Spleen (tissue), 11 donors: ENCODE measurements around the gene APLF. TPM values are rescaled to one million over a fixed set of nuclear protein-coding genes. Genes with fewer than 3 reads are reported as not detected.
A peak's percentile ranks its signal among the peaks of the same experiment; 100 is the strongest.

Experiments
- DNase-seq: peaks from one replicate; pipeline ENCODE4 v3.0.0-alpha.2; 2020
- H3K27ac ChIP-seq, 8 donors: fragments of 200-600 bp; sonication (generic) in 7 of 8; 1 replicate in 4 of 8; 2 replicates in 4 of 8; pipeline versions ENCODE4 v1.5.0 to v1.8.0; 2016 to 2021; ENCODE audit warnings: inconsistent platforms in 4 of 8, mild to moderate bottlenecking in 4 of 8, moderate library complexity in 1 of 8
- H3K27me3 ChIP-seq, 7 donors: fragments of 200-600 bp; sonication (generic) in 6 of 7; replicated peaks in 1 of 7; 1 replicate in 4 of 7; 2 replicates in 3 of 7; pipeline versions ENCODE4 v1.5.0 to v1.8.0; 2016 to 2021; ENCODE audit warnings: inconsistent platforms in 3 of 7, mild to moderate bottlenecking in 1 of 7
- H3K36me3 ChIP-seq, 6 donors: fragments of 200-600 bp; sonication (generic) in 5 of 6; 1 replicate in 4 of 6; 2 replicates in 2 of 6; pipeline versions ENCODE4 v1.5.0 to v1.8.0; 2016 to 2021; ENCODE audit warnings: inconsistent platforms in 2 of 6
- H3K4me1 ChIP-seq, 6 donors: fragments of 200-600 bp; sonication (generic) in 5 of 6; 1 replicate in 3 of 6; 2 replicates in 3 of 6; pipeline versions ENCODE4 v1.5.0 to v1.8.0; 2016 to 2021; ENCODE audit warnings: inconsistent platforms in 3 of 6
- H3K4me3 ChIP-seq, 8 donors: fragments of 200-600 bp; sonication (generic) in 7 of 8; 1 replicate in 4 of 8; 2 replicates in 4 of 8; pipeline versions ENCODE4 v1.5.0 to v1.8.0; 2016 to 2021; ENCODE audit warnings: inconsistent platforms in 4 of 8, mild to moderate bottlenecking in 4 of 8, moderate library complexity in 2 of 8
- H3K9me3 ChIP-seq, 8 donors: fragments of 200-600 bp; sonication (generic) in 7 of 8; 1 replicate in 4 of 8; 2 replicates in 4 of 8; pipeline versions ENCODE4 v1.5.0 to v1.8.0; 2016 to 2021; ENCODE audit warnings: inconsistent platforms in 4 of 8
- POLR2A ChIP-seq, 3 donors: fragments of 450-650 bp; IDR thresholded peaks; one replicate each; pipeline ENCODE4 v1.5.1; 2017; ENCODE audit warnings: antibody characterized with exemption in 3 of 3, mild to moderate bottlenecking in 1 of 3
- POLR2AphosphoS5 ChIP-seq, 3 donors: sonication (generic); formaldehyde crosslinking; IDR thresholded peaks; one replicate each; pipeline ENCODE4 v1.5.1; 2017; ENCODE audit warnings: antibody characterized with exemption in 3 of 3
- WGBS, 5 donors: extraction: QIAGEN DNeasy Blood & Tissue Kit in 3 of 5; methylation state at CpG; one replicate each; pipeline versions ENCODE4 v1.1.5 to v1.1.7; 2013 to 2018; 5-methylcytosine and 5-hydroxymethylcytosine counted together
- intact Hi-C: fragments of 100-400 bp; cut with DNase I; formaldehyde crosslinking; loops from one replicate; pipeline ENCODE4 v1.15.0; 2023; ENCODE audit warnings: low total_unique reads
- polyA plus RNA-seq, 3 donors: library from polyadenylated mRNA; stranded (reverse); fragments of 200-250 nt; gene quantifications; one replicate each; pipeline ENCODE4 v1.2.1, GENCODE V29; 2013
- total RNA-seq, 7 donors: library from RNA; depleted of rRNA in 3 of 7; stranded (reverse); fragments of >200 nt in 3 of 7; fragmentation: NEBNext Ultra II Directional in 4 of 7; extraction: Animal tissue kit (Norgen Biotek cat#: 25700) in 4 of 7; gene quantifications; one replicate each; pipeline versions ENCODE4 v1.1.0 to v1.2.1, GENCODE V29; 2016 to 2021
- TF ChIP-seq, protein P1 (sequence below), 11 experiments: fragments of 200-600 bp in 7 of 11; fragments of 450-650 bp in 4 of 11; sonication (generic) in 4 of 11; IDR thresholded peaks in 8 of 11; conservative IDR thresholded peaks in 3 of 11; 1 replicate in 7 of 11; 2 replicates in 4 of 11; pipeline versions ENCODE4 v1.4.0 to v1.8.0; 2016 to 2021; ENCODE audit warnings: antibody characterized with exemption in 11 of 11, inconsistent platforms in 4 of 11, mild to moderate bottlenecking in 1 of 11
- donor health status: healthy with polysubstance abuse.
- donor health status: DM: no; HTN: no; CAD: no; lungs with moderate emphysema.
- donor health status: DM: no; HTN: no; CAD: no.
- donor health status: Bipolar disorder and iron deficiency.
- donor health status: healthy.
- donor health status: DM: no; HTN: no; CAD: no.
- donor health status: DM: yes; HTN: yes; CAD: no.

APLF gene
- total and polyA plus RNA-seq, 10 donors, result 1.1 to 7.2 (median 5.0) TPM

DNA sequence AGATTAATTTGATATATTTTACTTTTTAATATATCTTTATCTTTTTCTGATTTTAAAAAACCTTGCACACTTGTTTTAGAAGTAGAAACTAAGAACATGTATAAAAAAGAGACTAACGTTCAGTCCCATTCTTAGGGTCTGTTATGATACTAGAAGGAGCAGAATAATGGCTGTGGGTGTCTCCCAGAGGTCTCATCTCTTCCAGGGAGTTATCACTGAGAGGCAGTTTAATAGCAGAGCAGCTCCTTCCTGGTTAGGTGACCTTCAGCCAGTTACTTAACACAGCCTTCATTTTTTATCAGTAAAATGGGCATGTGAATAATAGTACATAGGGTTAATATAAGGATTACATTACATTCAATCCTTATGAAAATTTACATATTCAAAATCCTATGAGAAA is 40.9 kb upstream of the APLF start:
- H3K9me3 ChIP-seq, result no peaks in the 10 kb centered on the region
- peak overlapping the region in 7 of 8 donors; percentile 57 to 83 (median 75) for H3K27ac ChIP-seq
- H3K4me3 ChIP-seq, result no peak overlapping the region
- peaks cover 34 to 78% (median 60%) of the 10 kb centered on the region in 6 donors for H3K4me1 ChIP-seq
- no peaks in the 10 kb centered on the region for H3K36me3 ChIP-seq
- TF ChIP-seq POLR2AphosphoS5 (IDR thresholded peaks at IDR 0.05) (no peak), POLR2A (IDR thresholded peaks at IDR 0.05) (no peak)
- TF ChIP-seq, protein P1, sequence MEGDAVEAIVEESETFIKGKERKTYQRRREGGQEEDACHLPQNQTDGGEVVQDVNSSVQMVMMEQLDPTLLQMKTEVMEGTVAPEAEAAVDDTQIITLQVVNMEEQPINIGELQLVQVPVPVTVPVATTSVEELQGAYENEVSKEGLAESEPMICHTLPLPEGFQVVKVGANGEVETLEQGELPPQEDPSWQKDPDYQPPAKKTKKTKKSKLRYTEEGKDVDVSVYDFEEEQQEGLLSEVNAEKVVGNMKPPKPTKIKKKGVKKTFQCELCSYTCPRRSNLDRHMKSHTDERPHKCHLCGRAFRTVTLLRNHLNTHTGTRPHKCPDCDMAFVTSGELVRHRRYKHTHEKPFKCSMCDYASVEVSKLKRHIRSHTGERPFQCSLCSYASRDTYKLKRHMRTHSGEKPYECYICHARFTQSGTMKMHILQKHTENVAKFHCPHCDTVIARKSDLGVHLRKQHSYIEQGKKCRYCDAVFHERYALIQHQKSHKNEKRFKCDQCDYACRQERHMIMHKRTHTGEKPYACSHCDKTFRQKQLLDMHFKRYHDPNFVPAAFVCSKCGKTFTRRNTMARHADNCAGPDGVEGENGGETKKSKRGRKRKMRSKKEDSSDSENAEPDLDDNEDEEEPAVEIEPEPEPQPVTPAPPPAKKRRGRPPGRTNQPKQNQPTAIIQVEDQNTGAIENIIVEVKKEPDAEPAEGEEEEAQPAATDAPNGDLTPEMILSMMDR (IDR thresholded peaks at IDR 0.05 in 8 of 11, conservative IDR thresholded peaks at IDR 0.05 in 3 of 11), result no peak
- 69 to 91% (median 70%) methylated on average over 1 of the region's 1 CpG for WGBS, 5 donors
- DNase-seq, result no peak
- H3K27me3 ChIP-seq, result no peaks in the 10 kb centered on the region
- intact Hi-C loops, result loop anchor here (10.0 kb wide), 1 partner anchor 52 kb away; no protein-coding TSS in a partner anchor

DNA sequence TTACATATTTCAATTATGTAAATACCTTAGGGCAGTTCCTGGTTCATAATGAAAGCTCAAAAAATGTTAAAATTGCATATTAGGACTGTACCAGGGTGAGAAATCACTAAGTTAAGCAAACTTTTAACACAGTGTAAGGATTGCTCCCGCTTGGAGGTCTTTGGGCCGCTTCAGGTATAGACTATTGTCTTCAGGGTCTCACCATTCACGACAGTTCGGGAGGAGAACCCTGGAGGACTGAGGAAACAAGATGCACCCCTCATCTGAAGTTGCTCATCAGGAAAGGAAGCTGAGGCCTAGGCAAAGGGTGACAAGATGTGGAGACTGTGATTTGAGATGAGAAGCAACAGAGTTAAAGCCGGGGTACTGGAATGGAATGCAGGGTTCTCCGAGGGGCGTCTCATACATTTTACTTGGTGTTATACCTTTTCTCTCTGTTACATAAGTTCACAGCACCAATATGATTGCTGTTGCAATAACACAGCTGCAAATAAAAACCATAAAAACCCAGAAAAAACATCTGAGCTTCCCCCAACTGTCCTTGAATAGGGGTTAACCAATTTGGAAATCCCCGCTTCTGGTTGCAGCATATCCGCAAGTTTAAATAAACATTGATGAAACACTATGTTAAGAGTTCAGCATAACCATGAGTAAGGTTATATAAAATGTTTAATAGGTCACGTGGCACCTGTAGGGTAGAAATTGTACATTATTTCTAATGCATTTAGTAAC is 40.4 kb upstream of the APLF start:
- intact Hi-C loops, result loop anchor here (10.0 kb wide), 1 partner anchor 52 kb away; no protein-coding TSS in a partner anchor
- TF ChIP-seq POLR2AphosphoS5 (IDR thresholded peaks at IDR 0.05), result no peak
- TF ChIP-seq POLR2A (IDR thresholded peaks at IDR 0.05), result no peak
- TF ChIP-seq, protein P1 (IDR thresholded peaks at IDR 0.05 in 8 of 11, conservative IDR thresholded peaks at IDR 0.05 in 3 of 11), result no peak
- no peaks in the 10 kb centered on the region for H3K36me3 ChIP-seq
- 34 to 58% (median 38%) methylated on average over 10 of the region's 10 CpGs for WGBS, 5 donors
- H3K9me3 ChIP-seq, result no peaks in the 10 kb centered on the region
- H3K4me3 ChIP-seq, result peak overlapping the region in 1 of 8 donors; percentile 6
- no peak for DNase-seq
- H3K4me1 ChIP-seq, result peaks cover 34 to 73% (median 60%) of the 10 kb centered on the region in 6 donors
- no peaks in the 10 kb centered on the region for H3K27me3 ChIP-seq
- H3K27ac ChIP-seq, result peak overlapping the region; percentile 3 to 83 (median 74)

DNA sequence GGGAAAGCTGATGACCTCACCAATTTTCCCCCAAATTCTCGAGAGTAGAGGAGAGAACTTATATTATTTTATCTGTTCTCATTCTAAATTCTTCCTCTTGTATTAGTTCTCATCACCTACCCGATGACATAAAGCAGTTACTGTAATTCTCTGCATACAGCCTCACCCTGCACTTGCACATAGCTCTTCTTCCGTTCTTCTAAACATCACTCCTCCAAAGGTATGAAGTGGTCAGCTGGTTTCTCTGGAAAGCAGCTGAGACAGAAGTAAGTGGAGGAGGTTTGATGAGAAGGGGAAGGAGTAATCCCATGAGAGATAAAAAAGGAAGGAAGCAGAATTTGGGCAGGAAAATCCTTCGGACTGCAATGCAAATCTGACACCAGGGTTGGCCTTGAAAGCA is 39.3 kb upstream of the APLF start:
- intact Hi-C loops, result loop anchor here (10.0 kb wide), 1 partner anchor 53 kb away; no protein-coding TSS in a partner anchor
- TF ChIP-seq, protein P1 (IDR thresholded peaks at IDR 0.05 in 8 of 11, conservative IDR thresholded peaks at IDR 0.05 in 3 of 11), result no peak
- no peak for TF ChIP-seq POLR2A (IDR thresholded peaks at IDR 0.05)
- no peak for TF ChIP-seq POLR2AphosphoS5 (IDR thresholded peaks at IDR 0.05)
- H3K9me3 ChIP-seq, result no peaks in the 10 kb centered on the region
- WGBS, 5 donors, result 27 to 57% (median 36%) methylated on average over 4 of the region's 4 CpGs
- H3K4me1 ChIP-seq, result peaks cover 34 to 72% (median 58%) of the 10 kb centered on the region in 6 donors
- no peak overlapping the region for H3K4me3 ChIP-seq
- DNase-seq, result no peak
- no peaks in the 10 kb centered on the region for H3K27me3 ChIP-seq
- no peaks in the 10 kb centered on the region for H3K36me3 ChIP-seq
- H3K27ac ChIP-seq, result peak overlapping the region in 6 of 8 donors; percentile 66 to 83 (median 76)

DNA sequence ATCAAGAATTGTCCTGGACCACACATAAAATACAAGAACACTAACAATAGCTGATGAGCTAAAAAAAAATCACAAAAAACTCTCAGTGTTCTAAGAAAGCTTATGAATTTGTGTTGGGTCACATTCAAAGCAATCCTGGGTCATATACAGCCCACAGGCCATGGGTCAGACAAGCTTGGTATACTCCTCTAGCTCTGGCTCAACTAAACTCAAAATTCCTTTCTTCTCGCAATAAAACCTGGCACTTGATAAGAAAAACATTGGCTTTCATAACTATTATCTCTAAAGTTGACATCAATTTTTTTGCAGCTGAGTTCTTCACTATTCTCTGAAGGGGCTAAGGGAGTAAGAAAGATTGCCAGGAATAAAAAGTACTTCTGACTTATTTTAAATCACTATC is 38.6 kb upstream of the APLF start:
- 68 to 86% (median 81%) methylated on average over 1 of the region's 1 CpG for WGBS, 5 donors
- no peaks in the 10 kb centered on the region for H3K27me3 ChIP-seq
- peaks cover 34 to 68% (median 53%) of the 10 kb centered on the region in 6 donors for H3K4me1 ChIP-seq
- no peaks in the 10 kb centered on the region for H3K36me3 ChIP-seq
- no peak for DNase-seq
- TF ChIP-seq POLR2A (IDR thresholded peaks at IDR 0.05) (no peak), POLR2AphosphoS5 (IDR thresholded peaks at IDR 0.05) (no peak)
- TF ChIP-seq, protein P1 (IDR thresholded peaks at IDR 0.05 in 8 of 11, conservative IDR thresholded peaks at IDR 0.05 in 3 of 11), result no peak
- H3K9me3 ChIP-seq, result no peaks in the 10 kb centered on the region
- intact Hi-C loops, result loop anchor here (10.0 kb wide), 1 partner anchor 54 kb away; no protein-coding TSS in a partner anchor
- H3K27ac ChIP-seq, result peak overlapping the region in 6 of 8 donors; percentile 1 to 83 (median 76)
- H3K4me3 ChIP-seq, result no peak overlapping the region
